Measurements from ENCODE around the gene TTPAL. TPM values are rescaled to one million over a fixed set of nuclear protein-coding genes. Genes with fewer than 3 reads are reported as not detected.

The TTPAL gene
- total RNA-seq, 1 donor from 2014 or later, result 22.3 TPM

DNA sequence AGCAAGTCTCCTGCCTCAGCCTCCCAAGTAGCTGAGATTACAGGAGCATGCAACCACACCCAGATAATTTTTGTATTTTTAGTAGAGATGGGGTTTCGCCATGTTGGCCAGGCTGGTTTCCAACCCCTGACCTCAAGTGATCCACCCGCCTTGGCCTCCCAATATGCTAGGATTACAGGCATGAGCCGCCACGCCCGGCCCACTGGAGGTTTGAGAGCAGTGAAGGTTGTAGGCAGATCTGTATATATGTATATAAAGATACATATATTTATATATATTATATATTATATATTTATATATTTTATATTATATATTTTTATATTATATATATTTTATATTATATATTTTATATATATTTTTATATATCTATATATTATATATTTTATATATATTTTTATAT lies 38.2 kb upstream of the TTPAL start:
- H3K36me3 Mint-ChIP-seq (ENCODE audit: low read depth), result no peaks in the 10 kb centered on the region
- H3K27ac Mint-ChIP-seq (ENCODE audit: unreplicated experiment), result no peak overlapping the region
- H3K4me3 Mint-ChIP-seq, result no peak overlapping the region
- H3K4me1 Mint-ChIP-seq, result no peaks in the 10 kb centered on the region
- H3K9me3 Mint-ChIP-seq, result no peaks in the 10 kb centered on the region
- TF ChIP-seq, protein P1, sequence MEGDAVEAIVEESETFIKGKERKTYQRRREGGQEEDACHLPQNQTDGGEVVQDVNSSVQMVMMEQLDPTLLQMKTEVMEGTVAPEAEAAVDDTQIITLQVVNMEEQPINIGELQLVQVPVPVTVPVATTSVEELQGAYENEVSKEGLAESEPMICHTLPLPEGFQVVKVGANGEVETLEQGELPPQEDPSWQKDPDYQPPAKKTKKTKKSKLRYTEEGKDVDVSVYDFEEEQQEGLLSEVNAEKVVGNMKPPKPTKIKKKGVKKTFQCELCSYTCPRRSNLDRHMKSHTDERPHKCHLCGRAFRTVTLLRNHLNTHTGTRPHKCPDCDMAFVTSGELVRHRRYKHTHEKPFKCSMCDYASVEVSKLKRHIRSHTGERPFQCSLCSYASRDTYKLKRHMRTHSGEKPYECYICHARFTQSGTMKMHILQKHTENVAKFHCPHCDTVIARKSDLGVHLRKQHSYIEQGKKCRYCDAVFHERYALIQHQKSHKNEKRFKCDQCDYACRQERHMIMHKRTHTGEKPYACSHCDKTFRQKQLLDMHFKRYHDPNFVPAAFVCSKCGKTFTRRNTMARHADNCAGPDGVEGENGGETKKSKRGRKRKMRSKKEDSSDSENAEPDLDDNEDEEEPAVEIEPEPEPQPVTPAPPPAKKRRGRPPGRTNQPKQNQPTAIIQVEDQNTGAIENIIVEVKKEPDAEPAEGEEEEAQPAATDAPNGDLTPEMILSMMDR (conservative IDR thresholded peaks at IDR 0.05), result no peak
- H3K27me3 Mint-ChIP-seq (ENCODE audit: low read depth), result peaks cover 8% of the 10 kb centered on the region
- no peak for DNase-seq (ENCODE audit: low read depth, low spot score)

DNA sequence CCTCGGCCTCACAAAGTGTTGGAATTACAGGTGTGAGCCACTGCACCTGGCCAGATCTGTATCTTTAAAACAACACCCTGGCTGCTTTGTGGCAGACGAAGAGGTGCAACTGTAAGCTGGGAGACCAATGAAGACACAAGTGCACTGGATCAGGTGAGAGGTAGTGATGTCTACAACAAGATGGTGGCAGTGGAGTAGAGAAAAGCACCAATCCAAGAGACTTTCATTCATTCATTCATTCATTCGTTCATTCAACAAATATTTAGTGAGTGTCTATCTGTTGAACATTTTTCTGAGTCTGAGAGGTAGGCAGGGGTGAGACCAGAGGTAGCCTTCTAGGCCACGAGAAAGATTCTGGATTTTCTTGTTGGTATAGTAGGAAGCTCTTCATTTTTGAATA lies 36.9 kb upstream of the TTPAL start:
- peaks cover 5% of the 10 kb centered on the region for H3K27me3 Mint-ChIP-seq (ENCODE audit: low read depth)
- no peaks in the 10 kb centered on the region for H3K9me3 Mint-ChIP-seq
- H3K4me3 Mint-ChIP-seq, result no peak overlapping the region
- H3K36me3 Mint-ChIP-seq (ENCODE audit: low read depth), result no peaks in the 10 kb centered on the region
- H3K27ac Mint-ChIP-seq (ENCODE audit: unreplicated experiment), result no peak overlapping the region
- no peaks in the 10 kb centered on the region for H3K4me1 Mint-ChIP-seq
- DNase-seq (ENCODE audit: low read depth, low spot score), result no peak
- TF ChIP-seq, protein P1 (conservative IDR thresholded peaks at IDR 0.05), result no peak

GRCh38 chr20:44439318-44439717 lies 36.4 kb upstream of the TTPAL start:
- no peaks in the 10 kb centered on the region for H3K4me1 Mint-ChIP-seq

GRCh38 chr20:44442298-44443070 lies 33.2 kb upstream of the TTPAL start:
- no peaks in the 10 kb centered on the region for H3K36me3 Mint-ChIP-seq (ENCODE audit: low read depth)
- H3K27ac Mint-ChIP-seq (ENCODE audit: unreplicated experiment), result no peak overlapping the region
- DNase-seq (ENCODE audit: low read depth, low spot score), result no peak
- H3K4me1 Mint-ChIP-seq, result no peaks in the 10 kb centered on the region
- no peaks in the 10 kb centered on the region for H3K27me3 Mint-ChIP-seq (ENCODE audit: low read depth)
- TF ChIP-seq, protein P1 (conservative IDR thresholded peaks at IDR 0.05), result no peak
- no peaks in the 10 kb centered on the region for H3K9me3 Mint-ChIP-seq
- H3K4me3 Mint-ChIP-seq, result no peak overlapping the region

More at GRCh38 chr20:44439318-44439717, 36.4 kb upstream of the TTPAL start:
- H3K36me3 Mint-ChIP-seq (ENCODE audit: low read depth), result no peaks in the 10 kb centered on the region
- H3K9me3 Mint-ChIP-seq, result no peaks in the 10 kb centered on the region
- no peak overlapping the region for H3K4me3 Mint-ChIP-seq
- peaks cover 5% of the 10 kb centered on the region for H3K27me3 Mint-ChIP-seq (ENCODE audit: low read depth)
- TF ChIP-seq, protein P1 (conservative IDR thresholded peaks at IDR 0.05), result no peak
- H3K27ac Mint-ChIP-seq (ENCODE audit: unreplicated experiment), result no peak overlapping the region
- DNase-seq (ENCODE audit: low read depth, low spot score), result no peak

DNA sequence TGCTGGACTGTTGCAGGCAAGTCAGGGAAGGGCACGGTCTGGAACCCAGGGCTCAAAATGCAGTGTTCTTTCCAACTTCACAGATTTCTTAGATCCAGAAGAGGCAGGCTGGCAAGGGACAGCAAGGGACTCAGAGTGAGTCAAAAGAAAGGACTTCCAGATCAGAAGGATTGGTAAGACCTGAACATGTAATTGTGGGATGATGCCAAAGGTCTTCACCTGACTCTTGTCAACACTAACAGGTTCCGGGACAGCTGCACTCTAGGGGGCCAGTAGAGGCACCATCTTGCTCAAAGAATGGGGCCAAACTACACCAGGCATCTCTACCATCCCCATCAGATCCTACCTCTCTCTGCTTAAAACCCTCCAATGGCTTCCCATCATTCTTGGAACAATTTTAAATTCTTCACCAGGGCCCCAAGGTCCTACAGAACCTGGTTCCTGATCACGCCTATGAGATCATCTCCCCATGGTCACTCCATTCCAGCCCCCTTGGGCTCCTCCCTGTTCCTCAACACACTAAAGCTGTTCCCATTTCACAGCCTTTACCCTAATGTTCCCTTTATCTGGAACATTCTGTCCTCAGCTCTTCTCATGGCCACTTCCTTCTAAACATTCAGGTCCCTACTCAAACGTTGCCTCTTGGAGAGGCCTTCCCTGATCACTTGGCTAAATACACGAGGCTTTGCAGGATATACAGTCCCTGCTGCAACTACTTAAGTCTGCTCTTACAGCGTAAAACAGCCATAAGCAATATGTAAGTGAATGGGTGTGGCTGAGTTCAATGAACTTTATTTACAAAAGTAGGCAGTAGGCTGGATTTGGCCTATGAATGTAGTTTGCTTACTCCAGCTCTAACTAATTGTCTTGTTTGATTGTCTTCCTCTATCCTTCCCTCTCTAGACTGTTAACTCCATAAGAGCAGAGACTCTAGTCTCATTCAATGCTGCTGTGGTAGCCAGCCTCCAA lies 29.6 kb upstream of the TTPAL start:
- TF ChIP-seq, protein P1 (conservative IDR thresholded peaks at IDR 0.05), result no peak
- Mint-ChIP-seq H3K27ac (ENCODE audit: unreplicated experiment) (no peak overlapping the region), H3K4me1 (no peaks in the 10 kb centered on the region), H3K4me3 (no peak overlapping the region), H3K36me3 (ENCODE audit: low read depth) (no peaks in the 10 kb centered on the region), H3K27me3 (ENCODE audit: low read depth) (no peaks in the 10 kb centered on the region), H3K9me3 (no peaks in the 10 kb centered on the region)
- DNase-seq (ENCODE audit: low read depth, low spot score), result no peak
